HG03520 (cell line): ENCODE measurements around the gene TRPM4.
"Not testable (repeated sequence)": the region's sequence is repeated elsewhere in the genome, so short reads cannot be mapped to it uniquely, and the experiment has no call there.

ENCODE experiments used
- ATAC-seq: cut with Tn5 transposase; IDR thresholded peaks from one replicate; pipeline ENCODE4 v1.9.1; 2021; ENCODE audit warnings: mild to moderate bottlenecking, moderate library complexity; ENCODE audit not compliant: unreplicated experiment

Gene TRPM4

DNA sequence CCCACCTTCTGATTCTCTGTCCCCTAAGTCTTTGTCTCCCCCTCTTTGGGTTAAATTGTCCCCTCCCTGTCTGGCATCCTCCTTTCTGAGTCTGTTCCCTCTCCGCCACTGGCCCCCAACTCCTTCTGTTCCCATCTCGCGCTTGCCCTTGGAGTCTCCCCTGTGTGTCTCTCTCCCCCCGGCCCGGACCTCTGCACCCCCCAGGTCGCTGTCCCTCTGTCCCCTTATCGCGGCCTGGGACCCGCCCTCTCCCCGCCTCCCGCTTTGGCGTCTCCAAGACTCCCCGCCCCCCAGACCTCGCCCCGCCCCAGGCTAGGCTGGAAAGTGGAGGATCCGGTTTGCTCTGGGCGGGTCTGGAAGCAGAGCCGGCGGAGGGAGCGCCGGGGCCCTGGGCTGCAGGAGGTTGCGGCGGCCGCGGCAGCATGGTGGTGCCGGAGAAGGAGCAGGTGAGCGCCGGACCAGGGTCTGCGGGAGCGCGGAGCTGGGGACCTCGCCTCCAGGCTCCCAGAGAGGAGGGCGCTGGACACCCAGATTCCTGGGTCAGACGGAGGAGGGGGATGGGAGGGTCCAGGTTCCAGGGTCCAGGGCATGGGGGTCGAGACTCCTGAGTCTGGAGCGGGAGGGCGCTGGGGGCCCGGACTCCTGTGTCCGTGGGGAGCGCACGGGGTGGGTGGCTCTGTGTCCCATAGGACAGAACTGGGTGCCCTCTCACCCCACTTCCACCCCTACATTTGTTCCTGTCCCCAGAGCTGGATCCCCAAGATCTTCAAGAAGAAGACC, at the start of gene TRPM4:
Gene TRPM4 (plus strand): TSS at position 348 of the 780 bp plus-strand sequence. CDS start 75 bp downstream, at position 423.
- ATAC-seq: no peak

DNA sequence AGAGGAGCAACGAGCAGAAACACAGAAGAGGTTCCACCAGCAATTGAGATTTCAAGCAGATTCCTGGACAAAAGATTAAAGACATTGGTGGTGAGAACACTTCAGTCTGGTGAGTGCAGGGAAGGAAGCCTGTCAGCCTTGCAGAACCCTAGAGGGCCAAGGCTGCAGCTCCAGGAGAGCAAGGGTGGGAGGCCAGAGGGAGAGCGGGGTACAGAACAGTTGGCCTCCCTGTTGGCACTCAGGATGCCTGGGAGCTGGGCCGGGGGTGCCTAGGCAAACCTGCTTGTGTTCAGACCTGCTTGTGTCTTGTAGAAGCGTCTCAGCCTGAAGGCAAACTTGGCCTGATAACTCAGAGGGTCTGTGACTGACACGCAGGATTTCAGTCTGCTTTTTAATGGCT, 48.5 kb upstream of the TRPM4 start:
- no peak for ATAC-seq

DNA sequence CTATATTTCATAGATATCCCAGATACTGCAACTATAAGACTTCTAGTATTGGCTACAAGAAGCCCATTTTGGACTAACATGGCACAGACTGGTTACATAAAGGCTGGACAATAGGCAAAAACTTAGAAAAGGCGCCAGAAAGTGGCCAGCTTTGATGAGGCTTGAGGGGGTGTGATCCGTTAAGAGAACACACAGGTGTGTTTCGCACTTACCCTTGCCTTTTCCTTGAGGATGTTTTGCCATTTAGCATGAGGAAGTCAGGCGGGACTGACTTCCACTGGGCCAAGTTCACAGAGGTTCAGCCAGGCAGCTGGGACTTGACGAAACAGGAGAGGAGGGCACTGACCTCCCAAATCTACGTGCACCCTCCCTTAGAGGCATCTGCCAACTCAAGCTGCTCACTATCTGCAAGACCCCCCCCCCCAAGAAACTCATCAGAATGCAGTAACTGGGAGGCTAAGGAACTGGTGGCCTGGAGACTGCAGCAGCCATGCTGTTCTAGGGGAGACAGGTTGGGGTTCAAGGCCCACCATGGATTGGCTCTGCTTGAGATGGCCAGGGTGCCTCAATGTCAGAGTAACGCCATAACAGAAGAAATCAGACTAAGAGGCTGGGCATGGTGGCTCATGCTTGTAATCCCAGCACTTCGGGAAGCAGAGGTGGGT, 47.9 kb upstream of the TRPM4 start:
- ATAC-seq: no peak

DNA sequence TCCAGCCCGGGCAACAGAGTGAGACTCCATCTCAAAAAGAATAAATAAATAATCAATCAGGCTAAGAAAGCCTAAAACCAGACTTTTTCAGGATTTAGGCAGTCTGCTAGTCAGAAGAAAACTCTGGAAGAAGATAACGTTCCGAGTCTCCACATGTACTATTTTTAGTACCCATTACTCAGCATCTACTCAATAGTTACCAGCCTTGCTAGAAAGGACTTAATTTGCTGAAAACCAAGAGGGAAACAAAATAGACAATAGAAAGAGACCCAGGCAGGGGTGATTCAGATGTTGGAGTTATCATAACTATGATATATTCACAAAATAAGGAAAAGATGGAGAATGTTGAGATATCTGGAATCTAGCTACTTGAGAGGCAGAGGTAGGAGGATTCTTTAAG, 47.0 kb upstream of the TRPM4 start:
- ATAC-seq: no peak

DNA sequence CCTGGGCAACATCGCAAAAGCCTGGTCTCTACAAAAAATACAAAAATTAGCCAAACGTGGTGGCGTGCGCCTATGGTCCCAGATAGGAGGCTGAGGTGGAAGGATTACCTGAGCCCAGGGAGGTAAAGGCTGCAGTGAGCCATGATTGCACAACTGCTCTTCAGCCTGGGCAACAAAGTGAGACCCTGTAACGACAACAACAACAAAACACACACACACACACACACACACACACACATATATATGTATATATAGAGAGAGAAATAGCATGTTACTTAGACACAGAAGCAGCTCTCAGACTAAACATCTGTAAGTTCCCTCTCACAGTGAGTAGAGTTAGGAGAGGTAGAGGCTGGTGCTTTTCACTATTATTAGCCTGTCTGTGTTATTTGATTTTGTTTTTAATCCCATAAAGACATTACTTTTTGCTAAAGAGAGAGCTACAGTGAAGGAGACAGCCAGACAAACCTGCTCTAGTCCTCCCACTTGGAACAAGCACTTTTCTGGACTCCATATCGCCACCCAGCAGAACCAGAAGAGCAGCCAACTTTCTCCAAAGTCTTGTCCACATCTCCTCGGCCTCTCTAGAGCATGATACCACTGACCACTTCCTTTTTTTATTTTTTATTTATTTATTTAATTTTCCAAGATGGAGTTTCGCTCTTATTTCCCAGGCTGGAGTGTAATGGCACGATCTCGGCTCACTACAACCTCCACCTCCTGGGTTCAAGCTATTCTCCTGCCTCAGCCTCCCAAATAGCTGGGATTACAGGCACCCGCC, 46.2 kb upstream of the TRPM4 start:
- no peak for ATAC-seq

DNA sequence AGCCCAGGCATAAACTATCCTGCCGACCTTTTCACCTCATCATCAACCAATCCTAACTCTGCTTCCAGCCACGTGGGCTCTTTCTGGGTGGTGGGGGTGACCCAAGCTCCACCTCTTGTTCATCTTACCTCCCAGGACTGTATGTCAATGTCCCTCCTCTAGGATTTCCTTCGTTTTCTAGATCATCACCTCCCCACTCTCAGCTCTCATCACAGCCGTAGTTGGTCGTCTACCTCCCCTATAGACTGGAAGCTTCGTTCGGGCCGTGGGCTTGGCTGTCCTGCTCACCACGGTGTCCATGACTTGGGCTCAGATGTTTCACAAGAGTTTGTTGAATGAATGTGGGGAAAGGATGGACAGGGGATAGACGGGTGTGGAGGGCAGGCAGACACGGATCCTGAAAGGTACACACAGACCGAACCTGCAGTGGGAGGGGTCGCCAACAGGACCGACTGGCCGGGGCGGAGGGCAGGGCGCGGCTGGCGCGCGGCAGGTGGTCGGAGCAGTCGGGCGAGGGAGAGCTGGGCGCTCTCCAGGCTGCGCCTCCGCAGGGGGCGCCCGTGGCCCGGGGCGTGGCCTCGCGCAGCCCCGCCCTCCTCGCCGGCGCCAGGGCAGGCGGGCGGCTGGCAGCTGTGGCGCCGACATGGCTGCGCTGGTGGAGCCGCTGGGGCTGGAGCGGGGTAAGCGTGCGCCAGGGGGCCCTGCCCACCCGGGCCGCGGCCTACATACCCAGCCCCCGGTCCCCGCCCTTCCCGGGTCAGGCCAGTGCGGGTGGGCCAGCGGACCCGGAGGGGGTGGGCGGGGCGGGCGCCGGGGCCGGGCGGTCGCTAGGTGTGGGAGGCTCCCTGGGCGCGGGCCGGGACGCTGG, 43.6 kb upstream of the TRPM4 start, which contains the start of gene LIN7B:
Gene LIN7B (plus strand): TSS at position 609 of the 868 bp plus-strand sequence. CDS start 35 bp downstream, at position 644.
- no peak for ATAC-seq

DNA sequence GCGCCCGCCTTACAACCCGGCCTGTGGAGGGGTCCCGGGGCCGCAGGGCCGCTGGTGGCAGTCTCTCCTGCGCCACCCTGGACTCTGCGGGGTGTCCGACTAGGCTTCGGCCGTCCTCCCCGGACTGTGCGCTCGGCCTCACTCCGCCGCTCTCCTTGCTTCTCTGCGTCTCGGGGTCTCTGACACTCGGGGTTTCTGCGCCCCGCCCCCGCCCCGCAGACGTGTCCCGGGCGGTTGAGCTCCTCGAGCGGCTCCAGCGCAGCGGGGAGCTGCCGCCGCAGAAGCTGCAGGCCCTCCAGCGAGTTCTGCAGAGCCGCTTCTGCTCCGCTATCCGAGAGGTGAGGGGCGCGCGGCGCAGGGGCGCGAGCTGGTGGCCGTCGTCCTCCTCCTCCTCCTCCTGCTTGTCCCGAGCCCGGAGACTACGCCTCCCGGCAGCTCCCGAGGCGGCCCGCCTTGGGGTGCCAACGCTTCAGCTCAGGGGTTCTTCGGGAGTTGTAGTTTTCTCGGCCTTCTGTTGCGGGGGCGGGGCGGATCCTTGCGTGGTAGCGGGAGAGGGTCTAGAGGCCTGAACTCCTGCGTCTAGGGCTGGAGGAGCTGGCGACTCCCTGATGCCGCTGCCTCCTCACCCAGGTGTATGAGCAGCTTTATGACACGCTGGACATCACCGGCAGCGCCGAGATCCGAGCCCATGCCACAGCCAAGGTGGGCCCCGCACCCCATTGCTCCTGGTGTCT, 42.8 kb upstream of the TRPM4 start:
- ATAC-seq: no peak

DNA sequence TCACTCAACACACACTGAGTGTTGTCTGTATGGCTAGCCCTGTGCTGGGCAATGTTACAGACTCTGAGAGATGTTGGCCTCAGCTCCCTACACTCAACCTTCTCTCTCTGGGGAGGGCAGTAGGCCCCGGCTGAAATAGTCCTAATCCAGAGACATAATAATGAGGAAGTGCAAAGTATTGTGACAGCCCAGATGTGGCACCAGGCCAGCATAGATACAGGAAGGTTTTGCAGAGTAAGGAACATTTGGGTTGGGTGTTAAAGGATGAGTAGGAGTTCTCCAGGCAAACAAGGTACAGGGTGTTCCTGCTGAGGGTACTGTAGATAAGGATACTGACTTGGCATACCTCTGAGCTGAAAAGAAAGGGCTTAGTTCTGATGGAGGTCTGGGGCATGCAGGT, 41.0 kb upstream of the TRPM4 start:
- no peak for ATAC-seq

DNA sequence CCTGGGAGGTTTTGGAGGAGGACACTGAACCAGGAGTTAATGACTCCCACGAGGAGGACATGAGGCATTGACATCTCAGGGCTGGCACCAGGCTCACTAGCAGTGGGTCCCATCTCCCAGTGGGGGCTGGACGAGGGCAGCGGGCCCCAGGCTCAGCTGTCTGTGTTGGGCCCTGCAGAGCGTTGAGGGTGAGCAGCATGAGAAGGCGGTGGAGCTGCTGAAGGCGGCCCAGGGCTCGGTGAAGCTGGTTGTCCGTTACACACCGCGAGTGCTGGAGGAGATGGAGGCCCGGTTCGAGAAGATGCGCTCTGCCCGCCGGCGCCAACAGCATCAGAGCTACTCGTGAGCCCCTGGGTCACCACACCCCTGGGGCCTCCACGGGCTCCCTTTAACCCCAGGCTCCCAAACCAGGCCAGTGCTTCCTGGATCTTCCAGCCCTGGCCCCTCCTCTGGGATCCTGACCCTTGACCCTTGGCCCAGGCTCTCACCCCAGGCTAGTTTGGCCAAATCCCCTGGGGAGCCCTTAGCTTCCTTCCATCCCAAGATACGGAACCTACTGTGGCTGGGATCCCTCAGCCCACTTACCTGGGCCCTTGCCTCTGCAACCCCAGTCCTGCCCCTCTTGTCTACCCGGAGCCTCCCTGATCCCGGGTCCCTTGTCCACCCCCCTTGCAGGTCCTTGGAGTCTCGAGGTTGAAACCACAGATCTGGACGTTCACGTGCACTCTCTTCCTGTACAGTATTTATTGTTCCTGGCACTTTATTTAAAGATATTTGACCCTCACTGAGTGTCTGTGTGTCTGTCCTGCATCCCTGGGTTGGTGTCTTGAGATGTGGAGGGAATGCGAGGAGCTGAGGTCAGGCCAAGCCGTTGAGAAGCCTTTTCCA, 39.7 kb upstream of the TRPM4 start:
- ATAC-seq: no peak

DNA sequence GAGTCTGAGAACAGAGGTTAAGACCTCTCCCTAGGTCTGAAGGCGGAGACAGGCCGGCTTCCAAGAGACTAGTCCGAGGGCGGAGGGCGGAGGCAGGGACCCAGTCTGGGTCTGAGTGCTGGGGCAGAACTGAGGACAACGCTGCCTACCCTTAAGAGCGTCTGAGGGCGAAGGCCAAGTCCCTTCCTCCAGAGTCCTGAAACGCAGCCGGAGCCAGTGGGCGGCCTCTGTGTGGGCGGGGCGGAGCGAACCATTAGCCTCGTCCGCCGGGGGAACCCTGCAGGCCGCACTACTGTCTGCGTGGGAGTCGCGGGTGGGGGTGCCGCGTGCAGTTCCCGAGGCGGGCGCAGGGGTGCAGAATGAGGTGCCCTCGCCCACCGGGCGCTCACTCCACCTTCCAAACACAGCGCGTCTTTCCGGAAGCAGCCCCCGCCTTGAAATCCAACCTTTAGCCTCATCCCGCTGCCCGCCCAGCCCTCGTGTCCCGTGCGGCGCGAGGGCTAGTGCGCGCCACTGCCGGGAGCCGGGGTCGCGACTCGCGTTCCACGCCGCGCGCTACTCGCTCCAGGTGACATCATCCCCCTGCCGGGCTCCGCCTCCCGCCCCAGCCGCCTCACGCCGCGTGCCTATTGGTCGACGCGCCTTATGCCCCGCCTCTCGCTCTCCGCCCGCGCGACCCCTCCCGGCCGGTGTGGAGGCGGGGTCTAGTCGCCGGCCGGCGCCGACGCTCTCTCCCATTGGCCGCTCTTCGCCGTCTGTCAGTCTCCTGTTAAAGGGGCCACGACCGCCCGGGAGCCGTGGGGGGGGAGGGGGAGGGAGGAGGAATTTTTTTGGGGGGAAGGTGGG, 38.8 kb upstream of the TRPM4 start, which contains the start of gene C19orf73:
Gene C19orf73 (minus strand): TSS at position 579 of the 846 bp plus-strand sequence. CDS start 121 bp downstream, at position 458.
- ATAC-seq: peak; percentile 64

DNA sequence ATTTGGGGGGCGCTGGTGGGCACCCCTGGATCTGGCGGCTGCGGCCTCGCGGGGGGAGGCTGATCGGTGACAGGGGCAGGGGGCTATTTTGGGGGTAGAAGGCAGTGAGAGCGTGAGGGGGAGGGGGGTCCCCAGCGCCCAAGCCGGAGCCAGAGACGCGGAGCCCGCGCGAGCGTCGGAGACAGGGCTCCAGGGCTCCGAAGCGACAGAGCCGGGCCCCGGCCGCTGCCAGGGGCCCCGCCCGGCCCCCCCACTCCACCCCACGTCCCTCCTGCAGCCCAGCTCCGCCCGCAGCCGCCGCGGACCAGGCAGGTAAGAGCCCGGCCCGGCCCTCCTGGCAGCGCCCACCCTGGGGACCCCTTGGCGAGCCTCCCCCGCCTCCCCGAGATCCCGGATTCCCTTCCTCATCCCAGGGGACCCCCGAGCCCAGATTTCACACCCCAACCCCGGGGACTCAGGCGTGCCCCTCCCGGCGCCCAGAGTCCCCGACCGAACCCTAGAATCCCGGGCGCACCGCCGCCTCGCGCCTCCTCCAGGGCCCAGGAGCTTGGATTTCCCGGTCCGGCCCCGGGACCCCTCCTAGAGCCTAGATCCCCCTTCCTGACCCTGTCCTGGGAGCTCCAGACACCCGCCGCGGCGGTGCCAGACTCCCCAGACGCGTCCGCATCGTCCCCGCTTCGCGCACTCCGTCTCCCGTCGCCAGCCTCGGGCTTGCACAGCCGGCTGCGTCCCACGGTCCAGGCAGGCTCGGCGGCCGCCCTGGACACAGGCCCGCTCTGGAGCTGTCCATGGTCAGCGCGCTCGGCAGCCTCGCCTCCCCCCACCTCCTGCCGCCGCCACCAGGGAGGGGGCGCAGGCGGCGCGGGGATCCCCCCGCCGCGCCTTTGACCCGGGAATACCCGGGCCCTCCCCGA, 37.9 kb upstream of the TRPM4 start, which contains the start of gene PPFIA3:
Gene PPFIA3 (plus strand): TSS at position 134 of the 914 bp plus-strand sequence. CDS start 8,330 bp downstream, outside the sequence.
- ATAC-seq: no peak

DNA sequence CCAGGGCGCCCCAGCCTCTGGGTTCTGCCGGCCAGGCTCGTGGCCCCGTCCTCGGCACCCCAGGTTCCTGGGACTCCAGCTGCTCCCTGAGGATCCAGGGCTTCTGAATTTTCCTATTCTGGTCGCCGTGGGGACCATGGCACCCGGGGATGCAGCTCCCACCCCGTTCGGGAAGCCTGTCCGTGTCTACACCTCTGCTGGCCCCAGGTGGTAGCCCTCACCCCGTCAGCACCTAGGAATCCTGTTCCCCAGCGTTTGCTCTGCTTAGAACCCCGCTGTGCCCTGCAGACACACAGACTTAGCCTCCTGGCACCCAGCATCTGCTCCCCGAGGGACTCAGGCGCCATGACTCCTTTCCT, 37.3 kb upstream of the TRPM4 start:
- no peak for ATAC-seq

DNA sequence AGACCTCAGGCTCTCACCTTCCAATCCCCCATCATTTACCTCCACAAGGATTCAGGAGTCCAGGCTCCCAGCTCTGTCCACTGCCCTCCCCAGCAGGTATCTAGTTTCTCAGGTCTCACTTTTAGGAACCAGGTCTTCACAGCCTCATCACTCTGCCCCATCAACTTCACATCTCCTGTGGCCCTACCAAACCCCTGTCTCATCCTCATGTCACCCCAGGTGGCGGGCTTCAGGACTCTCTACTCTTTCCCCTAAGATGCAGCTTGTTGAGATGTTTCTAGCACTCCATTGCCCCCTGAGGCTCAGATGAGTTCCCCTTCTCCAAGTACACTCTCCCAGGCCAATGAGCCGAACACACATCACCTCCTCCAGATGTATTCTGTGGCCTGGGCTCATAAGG, 36.7 kb upstream of the TRPM4 start:
- no peak for ATAC-seq

DNA sequence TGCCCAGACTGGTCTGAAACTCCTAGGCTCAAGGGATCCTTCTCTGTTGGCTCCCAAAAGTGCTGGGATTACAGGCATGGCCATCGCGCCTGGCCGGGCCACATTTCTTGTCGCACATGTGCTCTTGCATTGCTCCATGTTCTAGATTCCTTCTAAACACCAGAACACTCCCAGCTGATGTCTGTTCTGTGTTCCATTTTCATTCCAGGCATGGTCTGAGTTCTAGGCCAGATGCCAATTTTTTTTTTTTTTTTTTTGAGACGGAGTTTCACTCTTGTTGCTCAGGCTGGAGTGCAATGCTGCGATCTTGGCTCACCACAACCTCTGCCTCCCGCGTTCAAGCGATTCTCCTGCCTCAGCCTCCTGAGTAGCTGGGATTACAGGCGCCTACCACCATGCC, 35.8 kb upstream of the TRPM4 start:
- not testable (repeated sequence) for ATAC-seq

DNA sequence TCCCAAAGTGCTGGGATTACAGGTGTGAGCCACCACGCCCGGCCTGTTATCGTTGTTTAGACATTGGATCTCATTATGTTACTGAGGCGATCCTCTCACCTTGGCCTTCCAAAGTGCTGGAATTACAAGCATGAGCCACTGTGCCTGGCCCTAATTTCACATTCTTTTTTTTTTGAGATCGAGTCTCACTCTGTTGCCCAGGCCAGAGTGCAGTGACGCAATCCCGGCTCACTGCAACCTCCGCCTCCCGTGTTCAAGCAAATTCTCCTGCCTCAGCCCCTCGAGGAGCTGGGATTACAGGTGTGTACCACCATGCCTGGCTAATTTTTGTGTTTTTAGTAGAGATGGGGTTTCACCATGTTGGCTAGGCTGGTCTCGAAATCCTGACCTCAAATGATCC, 34.3 kb upstream of the TRPM4 start:
- not testable (repeated sequence) for ATAC-seq

DNA sequence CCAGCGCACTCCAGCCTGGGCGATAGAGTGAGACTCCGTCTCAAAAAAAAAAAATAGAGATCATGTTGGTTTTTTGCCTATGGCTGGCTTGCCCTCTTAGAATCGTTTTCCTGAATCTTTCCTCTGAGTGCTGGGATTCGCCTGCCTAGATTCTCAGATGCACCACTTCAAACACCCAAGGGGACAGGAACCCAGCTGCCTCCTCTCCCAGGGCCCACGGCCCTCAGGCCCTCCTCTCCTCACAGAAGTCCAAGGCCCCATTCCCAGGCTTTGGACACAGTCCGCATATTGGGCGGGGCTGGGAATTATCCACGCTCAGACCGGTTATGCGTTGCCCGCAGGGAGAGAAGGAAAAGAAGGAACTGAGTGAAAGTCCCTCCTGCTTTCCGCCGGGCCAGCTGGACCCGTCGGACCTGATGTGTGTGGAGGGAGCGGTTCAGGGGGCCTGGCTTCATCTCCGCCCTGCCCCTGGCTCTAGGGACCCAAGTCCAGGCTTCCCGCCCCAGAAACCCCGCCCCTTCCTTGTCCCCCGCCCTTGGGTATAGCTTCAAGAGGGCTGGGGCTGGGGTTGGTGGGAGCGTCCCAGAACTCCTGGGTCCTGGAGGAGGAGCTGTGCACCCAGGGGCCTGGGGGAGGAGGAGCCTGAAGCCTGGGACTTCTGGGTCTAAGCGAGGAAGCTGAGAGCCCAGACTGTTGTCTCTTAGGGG, 32.4 kb upstream of the TRPM4 start:
- no peak for ATAC-seq
